ENCODE results near the gene SLC12A8. TPM values are rescaled to one million over a fixed set of nuclear protein-coding genes. Genes with fewer than 3 reads are reported as not detected.

Gene SLC12A8
- total and polyA plus RNA-seq, 2 donors (not counting 1 experiment from before 2014, with no cell fraction given): 15.1 to 19.5 TPM

GRCh38 chr3:125261031-125261430 lies 48.5 kb upstream of the SLC12A8 start:
- Histone ChIP-seq H4K20me1 (ENCODE audit: control insufficient read depth, extremely low read depth, insufficient read depth, low read length) (no peaks in the 10 kb centered on the region), H2AFZ (ENCODE audit: low read length) (no peak overlapping the region), H3K4me1 (ENCODE audit: control insufficient read depth, extremely low read depth, insufficient read depth, low read length) (no peaks in the 10 kb centered on the region), H3K4me2 (ENCODE audit: extremely low read depth, insufficient read depth, low read length) (no peak overlapping the region), H3K9ac (ENCODE audit: insufficient read depth, low read length) (no peak overlapping the region), H3K9me3 (ENCODE audit: control insufficient read depth, insufficient read depth, low read depth, low read length) (no peaks in the 10 kb centered on the region), H3K79me2 (ENCODE audit: control insufficient read depth, insufficient read depth, low read length) (no peaks in the 10 kb centered on the region), H3K27me3 (ENCODE audit: control insufficient read depth, insufficient read depth, low read length) (no peaks in the 10 kb centered on the region), H3K4me3 (replicated peaks in 1 of 4; ENCODE audit: control extremely low read depth in 1 of 4, insufficient read depth in 1 of 4, low read depth in 3 of 4, low read length in 4 of 4) (no peak overlapping the region), H3K36me3 (ENCODE audit: control insufficient read depth, insufficient read depth, low read length) (no peaks in the 10 kb centered on the region), H3K27ac (ENCODE audit: insufficient read depth, low read length) (no peak overlapping the region)
- no peak for DNase-seq (ENCODE audit: low read depth in 2 of 2)
- TF ChIP-seq CTCF (conservative IDR thresholded peaks at IDR 0.05 in 1 of 2, IDR thresholded peaks at IDR 0.05 in 1 of 2; ENCODE audit: low read depth in 1 of 2, low read length in 2 of 2) (no peak), EZH2 (IDR thresholded peaks at IDR 0.05; ENCODE audit: low read length, missing control alignments) (no peak)

- Histone ChIP-seq H3K4me2 (ENCODE audit: extremely low read depth, insufficient read depth, low read length) (no peak overlapping the region), H3K9ac (ENCODE audit: insufficient read depth, low read length) (no peak overlapping the region), H3K9me3 (ENCODE audit: control insufficient read depth, insufficient read depth, low read depth, low read length) (no peaks in the 10 kb centered on the region), H3K4me3 (replicated peaks in 1 of 4; ENCODE audit: control extremely low read depth in 1 of 4, insufficient read depth in 1 of 4, low read depth in 3 of 4, low read length in 4 of 4) (no peak overlapping the region), H4K20me1 (ENCODE audit: control insufficient read depth, extremely low read depth, insufficient read depth, low read length) (no peaks in the 10 kb centered on the region), H3K4me1 (ENCODE audit: control insufficient read depth, extremely low read depth, insufficient read depth, low read length) (no peaks in the 10 kb centered on the region), H3K27ac (ENCODE audit: insufficient read depth, low read length) (no peak overlapping the region), H3K27me3 (ENCODE audit: control insufficient read depth, insufficient read depth, low read length) (no peaks in the 10 kb centered on the region), H2AFZ (ENCODE audit: low read length) (no peak overlapping the region), H3K36me3 (ENCODE audit: control insufficient read depth, insufficient read depth, low read length) (no peaks in the 10 kb centered on the region), H3K79me2 (ENCODE audit: control insufficient read depth, insufficient read depth, low read length) (no peaks in the 10 kb centered on the region)
- no peak for DNase-seq (ENCODE audit: low read depth in 2 of 2)
- TF ChIP-seq CTCF (conservative IDR thresholded peaks at IDR 0.05 in 1 of 2, IDR thresholded peaks at IDR 0.05 in 1 of 2; ENCODE audit: low read depth in 1 of 2, low read length in 2 of 2) (no peak), EZH2 (IDR thresholded peaks at IDR 0.05; ENCODE audit: low read length, missing control alignments) (no peak)
Observed at GRCh38 chr3:125260158-125260557, 47.6 kb upstream of the SLC12A8 start.

GRCh38 chr3:125257536-125257935 lies 45.0 kb upstream of the SLC12A8 start:
- H4K20me1 ChIP-seq (ENCODE audit: control insufficient read depth, extremely low read depth, insufficient read depth, low read length): no peaks in the 10 kb centered on the region
- no peaks in the 10 kb centered on the region for H3K27me3 ChIP-seq (ENCODE audit: control insufficient read depth, insufficient read depth, low read length)
- H2AFZ ChIP-seq (ENCODE audit: low read length): no peak overlapping the region
- DNase-seq (ENCODE audit: low read depth in 2 of 2): no peak
- no peak for TF ChIP-seq EZH2 (IDR thresholded peaks at IDR 0.05; ENCODE audit: low read length, missing control alignments)
- no peak for TF ChIP-seq CTCF (conservative IDR thresholded peaks at IDR 0.05 in 1 of 2, IDR thresholded peaks at IDR 0.05 in 1 of 2; ENCODE audit: low read depth in 1 of 2, low read length in 2 of 2)
- H3K4me3 ChIP-seq (replicated peaks in 1 of 4; ENCODE audit: control extremely low read depth in 1 of 4, insufficient read depth in 1 of 4, low read depth in 3 of 4, low read length in 4 of 4): no peak overlapping the region
- H3K9ac ChIP-seq (ENCODE audit: insufficient read depth, low read length): no peak overlapping the region
- H3K36me3 ChIP-seq (ENCODE audit: control insufficient read depth, insufficient read depth, low read length): no peaks in the 10 kb centered on the region
- no peaks in the 10 kb centered on the region for H3K9me3 ChIP-seq (ENCODE audit: control insufficient read depth, insufficient read depth, low read depth, low read length)
- H3K4me1 ChIP-seq (ENCODE audit: control insufficient read depth, extremely low read depth, insufficient read depth, low read length): no peaks in the 10 kb centered on the region
- no peaks in the 10 kb centered on the region for H3K79me2 ChIP-seq (ENCODE audit: control insufficient read depth, insufficient read depth, low read length)
- H3K4me2 ChIP-seq (ENCODE audit: extremely low read depth, insufficient read depth, low read length): no peak overlapping the region
- no peak overlapping the region for H3K27ac ChIP-seq (ENCODE audit: insufficient read depth, low read length)
